Smooth muscle cell of the brain vasculature (primary cell): ENCODE data around the gene PLIN3.
"Not testable (repeated sequence)": the region's sequence is repeated elsewhere in the genome, so short reads cannot be mapped to it uniquely, and the experiment has no call there.

Source experiments
- DNase-seq: peaks from one replicate; pipeline ENCODE4 v3.0.0-alpha.2; 2012; ENCODE audit warnings: low read depth, low spot score

Gene PLIN3

GRCh38 chr19:4814625-4815425, 52.6 kb downstream of the PLIN3 start:
- no peak for DNase-seq

DNA sequence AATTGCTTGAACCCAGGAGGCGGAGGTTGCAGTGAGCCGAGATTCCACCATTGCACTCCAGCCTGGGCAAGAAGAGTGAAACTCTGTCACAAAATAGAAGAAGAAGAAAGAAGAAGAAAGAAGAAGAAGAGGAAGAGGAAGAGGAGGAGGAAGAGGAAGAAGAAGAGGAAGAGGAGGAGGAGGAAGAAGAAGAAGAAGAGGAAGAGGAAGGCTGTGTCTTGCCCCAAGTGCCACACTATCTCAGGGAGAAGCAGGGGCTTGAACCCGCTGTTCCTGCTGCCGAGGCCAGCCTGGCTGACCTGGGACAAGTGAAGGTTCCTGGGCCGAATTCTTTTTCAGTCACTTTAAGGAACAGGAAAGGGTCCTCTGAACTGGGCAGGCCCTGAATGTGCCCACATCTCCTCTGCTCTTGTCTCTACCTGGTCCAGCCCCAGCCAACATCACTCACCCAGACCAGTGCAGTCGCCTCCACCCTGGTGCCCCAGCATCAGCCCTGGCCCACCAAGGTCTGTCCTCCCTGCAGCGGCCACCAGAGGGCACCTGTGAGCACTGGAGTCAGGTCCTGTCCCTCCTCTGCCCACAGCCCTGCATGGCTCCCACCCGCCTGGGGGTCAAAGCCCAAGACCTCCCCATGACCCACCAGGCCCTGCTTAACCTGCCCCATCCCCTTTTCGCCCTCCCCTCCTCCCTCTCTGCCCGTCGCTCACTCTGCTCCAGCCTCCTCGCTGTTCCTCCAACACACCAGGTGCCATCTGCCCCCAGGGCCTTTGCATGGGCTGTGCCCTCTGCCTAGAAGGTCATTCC, 55.9 kb downstream of the PLIN3 start:
- DNase-seq: no peak

- DNase-seq: no peak
Measured at GRCh38 chr19:4807188-4807587, 60.3 kb downstream of the PLIN3 start.

DNA sequence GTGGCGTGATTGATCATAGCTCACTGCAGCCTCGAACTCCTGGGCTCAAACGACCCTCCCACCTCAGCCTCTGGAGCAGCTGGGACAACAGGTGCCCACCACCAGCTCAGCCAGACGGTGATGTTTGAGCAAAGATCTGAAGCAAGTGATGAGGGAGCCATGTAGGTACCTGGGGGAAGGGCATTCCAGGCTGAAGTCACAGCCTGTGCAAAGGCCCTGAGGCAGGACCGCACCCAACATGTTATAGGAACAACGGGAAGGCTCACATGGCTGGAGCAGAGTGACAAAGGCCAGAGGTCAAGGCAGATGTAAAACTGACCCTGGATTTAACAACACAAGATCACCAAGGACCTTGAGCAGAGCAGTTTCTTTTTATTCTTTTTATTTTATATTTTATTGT, 61.1 kb downstream of the PLIN3 start:
- DNase-seq: no peak

GRCh38 chr19:4805140-4805539, 62.3 kb downstream of the PLIN3 start:
- DNase-seq: not testable (repeated sequence)

DNA sequence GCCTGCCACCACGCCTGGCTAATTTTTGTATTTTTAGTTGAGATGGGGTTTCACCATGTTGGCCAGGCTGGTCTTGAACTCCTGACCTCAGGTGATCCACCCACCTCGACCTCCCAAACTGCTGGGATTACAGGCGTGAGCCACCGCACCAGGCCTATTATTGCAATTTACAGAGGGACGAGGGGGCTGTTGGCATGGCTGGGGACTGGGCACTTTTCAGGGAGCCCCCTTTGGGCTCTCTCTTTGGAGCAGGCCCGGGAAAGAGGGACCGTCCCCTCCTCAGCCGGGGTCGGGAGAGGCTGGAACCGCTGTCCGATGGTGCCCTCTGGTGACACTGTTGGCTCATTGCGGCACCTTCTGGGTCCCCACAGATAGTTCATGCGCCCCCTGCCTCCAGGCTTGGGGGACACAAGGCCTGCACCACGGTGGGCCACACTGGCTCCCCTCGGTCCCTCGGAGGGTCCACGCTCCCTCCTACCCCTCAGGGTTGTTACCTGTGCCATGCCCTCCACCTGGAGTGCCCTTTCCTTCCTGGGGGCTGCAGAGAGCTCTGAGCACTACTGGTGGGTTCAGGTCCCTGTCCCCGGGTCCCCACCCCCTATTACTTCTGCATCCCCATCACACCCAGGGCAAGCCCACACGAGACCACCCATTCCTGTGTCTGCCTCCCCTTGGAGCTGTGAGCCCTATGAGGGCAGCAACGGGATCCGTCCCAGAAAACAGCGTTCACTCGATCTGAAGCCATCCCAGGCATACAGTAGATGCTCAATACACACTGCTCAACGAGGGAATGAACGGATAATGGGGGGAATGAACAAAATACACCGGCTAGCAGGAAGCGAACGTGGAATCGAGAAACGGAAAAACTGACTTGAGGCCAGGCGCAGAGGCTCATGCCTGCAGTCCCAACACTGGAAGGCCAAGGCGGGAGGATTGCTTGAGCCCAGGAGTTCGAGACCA, 63.5 kb downstream of the PLIN3 start:
- DNase-seq: no peak

GRCh38 chr19:4802711-4803110, 64.8 kb downstream of the PLIN3 start:
- no peak for DNase-seq

- no peak for DNase-seq
Measured at GRCh38 chr19:4801085-4801619, 66.3 kb downstream of the PLIN3 start.

- DNase-seq: no peak
Measured at GRCh38 chr19:4800591-4801081, 66.8 kb downstream of the PLIN3 start.

GRCh38 chr19:4795400-4795799, 72.1 kb downstream of the PLIN3 start:
- no peak for DNase-seq

GRCh38 chr19:4794971-4795370, 72.5 kb downstream of the PLIN3 start:
- no peak for DNase-seq

DNA sequence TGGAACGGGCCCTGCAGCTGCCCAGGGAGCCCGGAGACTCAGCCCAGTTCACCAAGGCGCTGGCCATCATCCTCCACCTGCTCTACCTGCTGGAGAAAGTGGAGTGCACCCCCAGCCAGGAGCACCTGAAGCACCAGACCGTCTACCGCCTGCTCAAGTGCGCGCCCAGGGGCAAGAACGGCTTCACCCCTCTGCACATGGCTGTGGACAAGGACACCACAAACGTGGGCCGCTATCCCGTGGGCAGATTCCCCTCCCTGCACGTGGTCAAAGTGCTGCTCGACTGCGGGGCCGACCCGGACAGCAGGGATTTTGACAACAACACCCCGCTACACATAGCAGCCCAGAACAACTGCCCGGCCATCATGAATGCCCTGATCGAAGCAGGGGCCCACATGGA, 74.2 kb downstream of the PLIN3 start:
- DNase-seq: not testable (repeated sequence)

GRCh38 chr19:4792866-4793195, 74.6 kb downstream of the PLIN3 start:
- not testable (repeated sequence) for DNase-seq

DNA sequence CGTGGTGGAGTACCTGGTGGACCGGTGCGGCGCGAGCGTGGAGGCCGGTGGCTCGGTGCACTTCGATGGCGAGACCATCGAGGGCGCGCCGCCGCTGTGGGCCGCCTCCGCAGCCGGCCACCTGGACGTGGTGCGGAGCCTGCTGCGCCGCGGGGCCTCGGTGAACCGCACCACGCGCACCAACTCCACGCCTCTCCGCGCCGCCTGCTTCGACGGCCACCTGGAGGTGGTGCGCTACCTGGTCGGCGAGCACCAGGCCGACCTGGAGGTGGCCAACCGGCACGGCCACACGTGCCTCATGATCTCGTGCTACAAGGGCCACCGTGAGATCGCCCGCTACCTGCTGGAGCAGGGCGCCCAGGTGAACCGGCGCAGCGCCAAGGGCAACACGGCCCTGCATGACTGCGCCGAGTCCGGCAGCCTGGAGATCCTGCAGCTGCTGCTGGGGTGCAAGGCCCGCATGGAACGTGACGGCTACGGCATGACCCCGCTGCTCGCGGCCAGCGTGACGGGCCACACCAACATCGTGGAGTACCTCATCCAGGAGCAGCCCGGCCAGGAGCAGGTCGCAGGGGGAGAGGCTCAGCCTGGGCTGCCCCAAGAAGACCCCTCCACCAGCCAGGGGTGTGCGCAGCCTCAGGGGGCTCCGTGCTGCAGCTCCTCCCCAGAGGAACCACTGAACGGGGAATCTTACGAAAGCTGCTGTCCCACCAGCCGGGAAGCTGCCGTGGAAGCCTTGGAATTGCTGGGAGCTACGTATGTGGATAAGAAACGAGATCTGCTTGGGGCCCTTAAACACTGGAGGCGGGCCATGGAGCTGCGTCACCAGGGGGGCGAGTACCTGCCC, 75.2 kb downstream of the PLIN3 start:
- DNase-seq: not testable (repeated sequence)

DNA sequence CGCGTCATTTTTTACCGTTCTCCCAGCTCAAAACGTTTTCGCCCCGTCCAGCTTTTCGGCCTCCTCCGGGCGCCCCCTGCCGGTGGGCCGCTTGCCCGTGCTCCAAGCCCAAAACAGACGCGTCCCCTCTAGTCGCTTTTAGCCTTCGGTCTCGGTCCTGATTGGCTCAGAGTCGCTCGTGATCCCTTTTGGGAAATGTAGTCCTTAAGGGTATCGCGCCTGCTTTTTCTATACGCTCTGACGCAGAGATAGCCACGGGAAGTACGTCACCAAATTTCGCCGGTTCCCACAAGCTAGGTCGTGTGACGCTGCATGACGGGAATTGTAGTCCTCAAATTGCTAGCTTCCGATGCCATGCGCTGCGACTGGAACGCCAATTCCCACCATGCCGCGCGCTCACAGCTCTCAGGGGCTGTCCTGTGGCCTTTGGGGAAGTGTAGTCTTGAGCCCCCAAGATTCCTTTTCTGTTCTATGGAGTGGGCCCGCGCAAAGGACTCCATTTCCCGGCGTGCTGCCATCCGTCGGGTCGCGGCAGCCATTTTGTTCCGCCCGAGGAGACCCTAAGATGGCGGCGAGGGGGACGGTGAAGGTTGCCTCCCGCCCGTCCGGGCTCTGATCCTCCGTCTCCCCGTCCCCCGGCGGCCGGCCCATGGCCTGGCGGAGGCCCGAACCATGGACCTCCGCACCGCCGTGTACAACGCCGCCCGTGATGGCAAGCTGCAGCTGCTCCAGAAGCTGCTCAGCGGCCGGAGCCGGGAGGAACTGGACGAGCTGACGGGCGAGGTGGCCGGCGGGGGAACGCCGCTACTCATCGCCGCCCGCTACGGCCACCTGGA, 76.1 kb downstream of the PLIN3 start, which contains the start of gene FEM1A:
Gene FEM1A, plus strand, starts transcription at position 552 of the 836 bp plus-strand sequence. Its CDS starts 121 bp downstream, at position 673.
- peak; percentile 100 for DNase-seq
